Peyer's patch (tissue), 4 donors: Measurements from ENCODE around the gene TNFSF8.

Experiments used
- POLR2A ChIP-seq, 2 donors: fragments of 450-650 bp; IDR thresholded peaks; one replicate each; pipeline ENCODE4 v1.5.1; 2017; ENCODE audit warnings: antibody characterized with exemption in 2 of 2, mild to moderate bottlenecking in 2 of 2, moderate library complexity in 2 of 2
- TF ChIP-seq, protein P1 (sequence below), 6 experiments: fragments of 450-650 bp in 4 of 6; fragments of 200-600 bp in 2 of 6; sonication (generic) in 1 of 6; IDR thresholded peaks; one replicate each; pipeline ENCODE4 v1.5.1; 2017 to 2019; ENCODE audit warnings: antibody characterized with exemption in 6 of 6, mild to moderate bottlenecking in 3 of 6, moderate library complexity in 1 of 6

DNA sequence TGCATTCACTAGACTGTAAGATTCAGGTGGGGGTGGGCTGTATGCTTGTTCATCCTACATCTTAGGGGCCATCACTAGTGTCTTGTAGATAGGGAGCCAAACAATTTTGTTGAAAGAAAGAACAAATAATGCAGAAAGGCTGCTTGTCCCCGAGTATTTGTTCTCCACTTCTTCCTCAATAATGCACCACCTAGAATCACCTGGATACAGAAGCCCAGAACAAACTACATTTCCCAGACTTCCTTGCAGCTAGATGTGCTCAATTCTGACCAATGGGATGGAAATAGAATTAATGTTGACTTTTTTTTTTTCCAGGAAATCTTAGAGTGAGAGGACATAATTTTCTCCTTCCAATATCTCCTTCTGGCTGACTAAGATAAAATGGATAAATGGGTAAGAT, 38.9 kb upstream of the TNFSF8 start:
- TF ChIP-seq, protein P1, sequence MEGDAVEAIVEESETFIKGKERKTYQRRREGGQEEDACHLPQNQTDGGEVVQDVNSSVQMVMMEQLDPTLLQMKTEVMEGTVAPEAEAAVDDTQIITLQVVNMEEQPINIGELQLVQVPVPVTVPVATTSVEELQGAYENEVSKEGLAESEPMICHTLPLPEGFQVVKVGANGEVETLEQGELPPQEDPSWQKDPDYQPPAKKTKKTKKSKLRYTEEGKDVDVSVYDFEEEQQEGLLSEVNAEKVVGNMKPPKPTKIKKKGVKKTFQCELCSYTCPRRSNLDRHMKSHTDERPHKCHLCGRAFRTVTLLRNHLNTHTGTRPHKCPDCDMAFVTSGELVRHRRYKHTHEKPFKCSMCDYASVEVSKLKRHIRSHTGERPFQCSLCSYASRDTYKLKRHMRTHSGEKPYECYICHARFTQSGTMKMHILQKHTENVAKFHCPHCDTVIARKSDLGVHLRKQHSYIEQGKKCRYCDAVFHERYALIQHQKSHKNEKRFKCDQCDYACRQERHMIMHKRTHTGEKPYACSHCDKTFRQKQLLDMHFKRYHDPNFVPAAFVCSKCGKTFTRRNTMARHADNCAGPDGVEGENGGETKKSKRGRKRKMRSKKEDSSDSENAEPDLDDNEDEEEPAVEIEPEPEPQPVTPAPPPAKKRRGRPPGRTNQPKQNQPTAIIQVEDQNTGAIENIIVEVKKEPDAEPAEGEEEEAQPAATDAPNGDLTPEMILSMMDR (IDR thresholded peaks at IDR 0.05), result no peak
- no peak for TF ChIP-seq POLR2A (IDR thresholded peaks at IDR 0.05)
